Erythroblast (primary cell): ENCODE measurements around the gene NFASC.

Experiments used
- GATA1 ChIP-seq: IDR thresholded peaks from 2 replicates; pipeline ENCODE4 v1.6.1; 2011; ENCODE audit warnings: low read depth, mild to moderate bottlenecking, control low read depth, low read length, moderate library complexity
- POLR2A ChIP-seq: IDR thresholded peaks from 2 replicates; pipeline ENCODE4 v1.6.1; 2011; ENCODE audit warnings: mild to moderate bottlenecking, low read length

- TF ChIP-seq POLR2A: no peak
- no peak for TF ChIP-seq GATA1
These were observed 171.6 kb downstream of the NFASC start for GRCh38 chr1:205041998-205042910.
